Heart right ventricle (tissue), 16 donors: ENCODE data around the gene RPL28. TPM values are rescaled to one million over a fixed set of nuclear protein-coding genes. Genes with fewer than 3 reads are reported as not detected.

Source experiments
- ATAC-seq, 8 donors: fragments of 200-7000 bp; cut with Tn5 transposase; one replicate each; pipeline ENCODE4 v1.9.1; 2020; ENCODE audit warnings: mild to moderate bottlenecking in 8 of 8, moderate library complexity in 8 of 8, moderate number of reproducible peaks in 1 of 8
- DNase-seq, 2 donors: peaks; one replicate each; pipeline ENCODE4 v3.0.0-alpha.2; 2020
- H3K27ac ChIP-seq, 10 donors: fragments of 200-600 bp; sonication (generic) in 2 of 10; one replicate each; pipeline versions ENCODE4 v1.5.0 to v1.8.0; 2020 to 2022; ENCODE audit warnings: mild to moderate bottlenecking in 3 of 10
- H3K27me3 ChIP-seq, 7 donors: fragments of 200-600 bp; one replicate each; pipeline ENCODE4 v1.8.0; 2021 to 2022; ENCODE audit warnings: mild to moderate bottlenecking in 2 of 7
- H3K36me3 ChIP-seq, 9 donors: fragments of 200-600 bp; sonication (generic) in 1 of 9; one replicate each; pipeline versions ENCODE4 v1.5.0 to v1.8.0; 2020 to 2022; ENCODE audit warnings: mild to moderate bottlenecking in 2 of 9
- H3K4me1 ChIP-seq, 9 donors: fragments of 200-600 bp; sonication (generic) in 1 of 9; one replicate each; pipeline versions ENCODE4 v1.5.0 to v1.8.0; 2020 to 2022; ENCODE audit warnings: mild to moderate bottlenecking in 4 of 9
- H3K4me3 ChIP-seq, 10 donors: fragments of 200-600 bp; sonication (generic) in 2 of 10; one replicate each; pipeline versions ENCODE4 v1.5.0 to v1.8.0; 2020 to 2022; ENCODE audit warnings: mild to moderate bottlenecking in 7 of 10, moderate library complexity in 2 of 10
- H3K9me3 ChIP-seq, 11 donors: fragments of 200-600 bp in 10 of 11; sonication (generic) in 2 of 11; one replicate each; pipeline versions ENCODE4 v1.5.0 to v1.8.0; 2013 to 2022; ENCODE audit warnings: mild to moderate bottlenecking in 2 of 11, control low read depth in 1 of 11, moderate library complexity in 1 of 11
- WGBS, 2 donors: extraction: QIAGEN DNeasy Blood & Tissue Kit; methylation state at CpG; one replicate each; pipeline ENCODE4 v1.1.7; 2013; ENCODE audit warnings: inconsistent platforms in 1 of 2; 5-methylcytosine and 5-hydroxymethylcytosine counted together
- intact Hi-C, 10 donors: fragments of 100-400 bp; cut with DNase I; formaldehyde crosslinking; loops; one replicate each; pipeline versions ENCODE4 v1.11.1 to v1.14.2; 2022
- polyA plus RNA-seq, 2 donors: library from polyadenylated mRNA; stranded (reverse); fragments of 200-250 nt; gene quantifications; one replicate each; pipeline ENCODE4 v1.2.3, GENCODE V29; 2013
- total RNA-seq, 10 donors: library from RNA; stranded (reverse); fragmentation: NEBNext Ultra II Directional in 3 of 10; extraction: Animal tissue kit (Norgen Biotek cat#: 25700) in 3 of 10; gene quantifications; one replicate each; pipeline versions ENCODE4 v1.2.1 to v1.2.4, GENCODE V29; 2021 to 2023
- TF ChIP-seq, protein P1 (sequence below), 9 donors: fragments of 200-600 bp; sonication (generic) in 2 of 9; IDR thresholded peaks; one replicate each; pipeline versions ENCODE4 v1.5.0 to v1.8.0; 2021 to 2022; ENCODE audit warnings: antibody characterized with exemption in 9 of 9, mild to moderate bottlenecking in 5 of 9, moderate library complexity in 1 of 9
- donor health status: Arrhythmogenic right ventricular cardiomyopathy.
- donor health status: ischemic (EF 13 %, LVEDD 7.1; RV severe dilation, severe dysfunction).
- donor health status: healthy with polysubstance abuse.
- donor health status: DM: no; HTN: yes; CAD: no.
- donor health status: DM: no; HTN: no; CAD: no.
- donor health status: ischemic (EF 25% LVEDD 6.9; RV normal size, moderate dysfunction).
- donor health status: ischemic (EF 25% LVEDD 5.7; RV mildly dilated, moderate dysfunction).
- donor health status: healthy.
- donor health status: DM: yes; HTN: yes; CAD: no.
- donor health status: Ischemic cardiomyopathy.
- donor health status: ischemic (EF 35%, LVEDD 5.7; RV mildly dilated, moderate dysfunction).
- donor health status: nonischemic (EF 11% LVEDD 7.7; RV severe dilation, severe dysfunction).
- donor health status: DM: yes; HTN: yes; CAD: no.
- donor health status: PGD.
- donor health status: ischemic (EF 29% LVEDD 5.4; RV normal size, mild dysfunction).
- donor health status: nonischemic (EF 23%, LVEDD 6.1; RV moderate dilation, normal function).

The RPL28 gene
- total and polyA plus RNA-seq, 12 donors, result 473 to 1,617 (median 593) TPM

DNA sequence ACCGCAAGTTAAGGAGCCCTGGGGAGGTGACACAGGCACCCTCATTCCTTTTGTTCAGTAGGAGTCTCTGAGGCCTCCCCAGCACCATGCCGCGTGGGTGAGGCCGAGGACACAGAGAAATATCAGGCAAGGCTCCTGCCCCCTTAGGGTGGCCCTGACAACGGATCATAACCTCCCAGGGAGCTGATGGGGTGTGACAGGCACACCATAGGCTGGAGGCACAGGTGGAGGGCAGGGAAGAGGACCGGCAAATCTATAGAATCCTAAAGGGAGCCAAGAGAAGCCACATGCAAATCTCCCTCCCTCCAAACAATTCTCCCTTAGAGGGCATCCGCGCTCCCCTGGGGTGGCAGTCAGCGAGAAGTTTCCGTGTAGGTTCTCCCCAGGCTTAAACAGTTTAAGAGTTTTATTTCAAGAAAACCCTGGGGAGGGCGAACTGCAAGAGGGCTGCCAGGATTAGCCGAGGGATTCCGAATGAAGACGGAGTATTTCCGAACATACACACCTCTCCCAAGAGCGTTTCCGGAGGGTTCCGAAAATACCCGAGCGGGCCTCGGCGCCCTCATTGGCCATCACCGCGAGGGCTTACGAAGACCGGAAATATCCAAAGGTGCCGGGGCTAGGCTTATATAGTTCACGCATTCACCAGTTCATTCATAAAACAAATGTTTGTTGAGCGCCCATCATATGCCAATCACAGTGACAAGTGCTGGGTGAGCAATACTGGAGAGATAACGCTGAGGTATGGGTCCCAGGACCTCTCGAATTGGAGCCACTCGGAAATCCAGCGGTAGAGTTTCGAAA lies 610 bp upstream of the RPL28 start:
- Histone ChIP-seq H3K27me3 (no peaks in the 10 kb centered on the region), H3K4me3 (peak overlapping the region; percentile 18 to 99 (median 80)), H3K27ac (peak overlapping the region; percentile 77 to 97 (median 91)), H3K9me3 (no peaks in the 10 kb centered on the region), H3K4me1 (peaks cover 27 to 55% (median 44%) of the 10 kb centered on the region in 9 donors), H3K36me3 (peaks cover 0 to 37% (median 32%) of the 10 kb centered on the region in 9 donors)
- TF ChIP-seq, protein P1, sequence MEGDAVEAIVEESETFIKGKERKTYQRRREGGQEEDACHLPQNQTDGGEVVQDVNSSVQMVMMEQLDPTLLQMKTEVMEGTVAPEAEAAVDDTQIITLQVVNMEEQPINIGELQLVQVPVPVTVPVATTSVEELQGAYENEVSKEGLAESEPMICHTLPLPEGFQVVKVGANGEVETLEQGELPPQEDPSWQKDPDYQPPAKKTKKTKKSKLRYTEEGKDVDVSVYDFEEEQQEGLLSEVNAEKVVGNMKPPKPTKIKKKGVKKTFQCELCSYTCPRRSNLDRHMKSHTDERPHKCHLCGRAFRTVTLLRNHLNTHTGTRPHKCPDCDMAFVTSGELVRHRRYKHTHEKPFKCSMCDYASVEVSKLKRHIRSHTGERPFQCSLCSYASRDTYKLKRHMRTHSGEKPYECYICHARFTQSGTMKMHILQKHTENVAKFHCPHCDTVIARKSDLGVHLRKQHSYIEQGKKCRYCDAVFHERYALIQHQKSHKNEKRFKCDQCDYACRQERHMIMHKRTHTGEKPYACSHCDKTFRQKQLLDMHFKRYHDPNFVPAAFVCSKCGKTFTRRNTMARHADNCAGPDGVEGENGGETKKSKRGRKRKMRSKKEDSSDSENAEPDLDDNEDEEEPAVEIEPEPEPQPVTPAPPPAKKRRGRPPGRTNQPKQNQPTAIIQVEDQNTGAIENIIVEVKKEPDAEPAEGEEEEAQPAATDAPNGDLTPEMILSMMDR (IDR thresholded peaks at IDR 0.05), result peak in 1 of 9 donors; percentile 2
- DNase-seq, result peak; percentile 96 to 97
- peak; percentile 86 to 95 (median 90) for ATAC-seq
- intact Hi-C loops, result loop anchor here in 9 of 10 donors (1.0 to 10.0 kb wide), 8 partner anchors 23 to 103 kb away; partner anchors contain the start of genes KMT5C (in 3 of the 9), BRSK1 (in 1 of the 9), C19orf85 (in 1 of the 9) and HSPBP1 (in 1 of the 9)
- WGBS, 2 donors, result 6% methylated on average over 34 of the region's 34 CpGs

DNA sequence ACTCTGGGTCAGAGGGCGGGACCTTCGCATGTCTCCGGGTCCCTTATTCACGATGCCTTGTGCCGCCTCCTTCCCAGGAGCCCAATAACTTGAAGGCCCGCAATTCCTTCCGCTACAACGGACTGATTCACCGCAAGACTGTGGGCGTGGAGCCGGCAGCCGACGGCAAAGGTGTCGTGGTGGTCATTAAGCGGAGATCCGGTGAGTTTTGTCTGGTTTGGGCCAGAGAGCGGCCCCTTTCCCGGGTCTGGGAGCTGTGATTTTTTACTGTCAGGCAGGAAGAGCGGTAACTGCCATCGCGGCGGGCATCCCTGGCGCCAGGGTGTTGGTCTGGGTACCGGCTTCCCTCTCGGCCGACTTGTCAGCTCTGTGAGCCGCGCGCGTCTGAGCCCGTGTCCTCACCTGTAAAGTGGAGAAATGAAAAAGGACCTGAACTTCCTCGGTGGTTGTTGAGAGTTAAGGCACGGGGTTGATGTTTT lies 800 bp downstream of the RPL28 start:
- WGBS, 2 donors, result 6% methylated on average over 33 of the region's 33 CpGs
- Histone ChIP-seq H3K4me3 (peak overlapping the region; percentile 74 to 99 (median 80)), H3K4me1 (peaks cover 27 to 60% (median 44%) of the 10 kb centered on the region in 9 donors), H3K27ac (peak overlapping the region; percentile 25 to 97 (median 91)), H3K9me3 (no peaks in the 10 kb centered on the region), H3K36me3 (peaks cover 0 to 51% (median 35%) of the 10 kb centered on the region in 9 donors), H3K27me3 (no peaks in the 10 kb centered on the region)
- no peak for ATAC-seq
- TF ChIP-seq, protein P1 (IDR thresholded peaks at IDR 0.05), result no peak
- no peak for DNase-seq
- intact Hi-C loops, result loop anchor here in 4 of 10 donors (5.0 to 10.0 kb wide), 4 partner anchors 76 to 104 kb away; partner anchors contain the start of genes BRSK1 (in 1 of the 4), C19orf85 (in 1 of the 4), HSPBP1 (in 1 of the 4) and ISOC2 (in 1 of the 4)

DNA sequence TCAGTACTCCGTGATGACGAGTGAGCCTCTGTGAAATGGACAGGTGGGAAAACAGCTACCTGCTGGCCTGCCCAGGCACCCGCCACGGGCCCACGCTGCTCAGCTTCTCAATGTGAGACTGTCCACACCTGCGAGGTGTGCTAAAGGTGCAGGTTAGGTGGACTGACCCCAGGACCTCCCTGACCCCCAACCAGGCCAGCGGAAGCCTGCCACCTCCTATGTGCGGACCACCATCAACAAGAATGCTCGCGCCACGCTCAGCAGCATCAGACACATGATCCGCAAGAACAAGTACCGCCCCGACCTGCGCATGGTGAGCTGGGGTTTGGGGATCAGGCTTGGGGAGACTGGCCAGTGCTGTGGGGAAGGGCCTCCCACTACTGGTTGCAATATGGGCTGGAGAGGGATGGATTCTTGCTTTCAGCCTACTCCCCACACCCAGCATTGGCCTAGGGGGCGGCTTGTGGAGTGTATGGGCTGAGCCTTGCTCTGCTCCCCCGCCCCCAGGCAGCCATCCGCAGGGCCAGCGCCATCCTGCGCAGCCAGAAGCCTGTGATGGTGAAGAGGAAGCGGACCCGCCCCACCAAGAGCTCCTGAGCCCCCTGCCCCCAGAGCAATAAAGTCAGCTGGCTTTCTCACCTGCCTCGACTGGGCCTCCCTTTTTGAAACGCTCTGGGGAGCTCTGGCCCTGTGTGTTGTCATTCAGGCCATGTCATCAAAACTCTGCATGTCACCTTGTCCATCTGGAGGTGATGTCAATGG lies 2.2 kb downstream of the RPL28 start:
- Histone ChIP-seq H3K9me3 (no peaks in the 10 kb centered on the region), H3K27ac (no peak overlapping the region), H3K4me3 (peak overlapping the region in 8 of 10 donors; percentile 74 to 99 (median 82)), H3K36me3 (peaks cover 0 to 63% (median 41%) of the 10 kb centered on the region in 9 donors), H3K27me3 (no peaks in the 10 kb centered on the region), H3K4me1 (peaks cover 27 to 58% (median 44%) of the 10 kb centered on the region in 9 donors)
- ATAC-seq, result no peak
- 89 to 90% methylated on average over 24 of the region's 24 CpGs for WGBS, 2 donors
- no peak for DNase-seq
- TF ChIP-seq, protein P1 (IDR thresholded peaks at IDR 0.05), result no peak
- intact Hi-C loops, result loop anchor here in 4 of 10 donors (5.0 to 10.0 kb wide), 4 partner anchors 74 to 106 kb away; partner anchors contain the start of genes BRSK1 (in 1 of the 4), C19orf85 (in 1 of the 4), HSPBP1 (in 1 of the 4) and ISOC2 (in 1 of the 4)
